ENCODE results near the gene FBXL20. TPM values are rescaled to one million over a fixed set of nuclear protein-coding genes. Genes with fewer than 3 reads are reported as not detected.

The FBXL20 gene
- total RNA-seq, 1 donor from 2014 or later: 14.1 TPM

DNA sequence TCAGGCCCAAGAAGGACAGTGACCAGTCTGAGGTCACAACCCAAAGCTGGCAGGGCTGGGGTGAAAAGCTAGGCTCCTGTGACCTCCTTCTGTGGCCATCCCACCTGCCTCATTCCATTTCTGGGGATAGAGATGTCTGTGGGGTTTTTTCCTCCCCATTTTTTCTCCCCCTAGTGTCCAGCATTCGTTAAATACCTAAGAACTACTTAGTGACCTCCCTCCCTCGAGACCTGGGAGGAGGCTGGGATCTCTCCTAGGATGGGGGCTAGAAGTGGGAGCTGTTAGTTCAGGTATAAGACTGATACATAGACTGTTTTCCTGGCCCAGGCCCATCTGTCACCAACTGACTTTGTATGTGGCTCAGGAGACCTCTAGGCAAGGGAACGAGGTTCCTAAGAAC lies 155.2 kb downstream of the FBXL20 start:
- CTCF ChIA-PET: interaction anchor here (3.4 to 6.0 kb wide), 2 partner anchors 40 to 264 kb away, joined by 38 to 177 read pairs; no protein-coding TSS in a partner anchor
- POLR2A ChIA-PET: interaction anchor here (3.7 kb wide), 1 partner anchor 41 kb away, joined by 59 read pairs; no protein-coding TSS in a partner anchor
- H3K9me3 Mint-ChIP-seq: no peaks in the 10 kb centered on the region
- H3K27ac Mint-ChIP-seq: no peak overlapping the region
- intact Hi-C loops (cut with micrococcal nuclease): no loop called here
- H3K36me3 Mint-ChIP-seq (ENCODE audit: low read depth): no peaks in the 10 kb centered on the region
- TF ChIP-seq, protein P1, sequence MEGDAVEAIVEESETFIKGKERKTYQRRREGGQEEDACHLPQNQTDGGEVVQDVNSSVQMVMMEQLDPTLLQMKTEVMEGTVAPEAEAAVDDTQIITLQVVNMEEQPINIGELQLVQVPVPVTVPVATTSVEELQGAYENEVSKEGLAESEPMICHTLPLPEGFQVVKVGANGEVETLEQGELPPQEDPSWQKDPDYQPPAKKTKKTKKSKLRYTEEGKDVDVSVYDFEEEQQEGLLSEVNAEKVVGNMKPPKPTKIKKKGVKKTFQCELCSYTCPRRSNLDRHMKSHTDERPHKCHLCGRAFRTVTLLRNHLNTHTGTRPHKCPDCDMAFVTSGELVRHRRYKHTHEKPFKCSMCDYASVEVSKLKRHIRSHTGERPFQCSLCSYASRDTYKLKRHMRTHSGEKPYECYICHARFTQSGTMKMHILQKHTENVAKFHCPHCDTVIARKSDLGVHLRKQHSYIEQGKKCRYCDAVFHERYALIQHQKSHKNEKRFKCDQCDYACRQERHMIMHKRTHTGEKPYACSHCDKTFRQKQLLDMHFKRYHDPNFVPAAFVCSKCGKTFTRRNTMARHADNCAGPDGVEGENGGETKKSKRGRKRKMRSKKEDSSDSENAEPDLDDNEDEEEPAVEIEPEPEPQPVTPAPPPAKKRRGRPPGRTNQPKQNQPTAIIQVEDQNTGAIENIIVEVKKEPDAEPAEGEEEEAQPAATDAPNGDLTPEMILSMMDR (IDR thresholded peaks at IDR 0.05): no peak
- peaks cover 19% of the 10 kb centered on the region for H3K4me1 Mint-ChIP-seq
- H3K27me3 Mint-ChIP-seq: peaks cover 3% of the 10 kb centered on the region
- ATAC-seq (ENCODE audit: low read depth) (no peak), DNase-seq (no peak)
- no peak overlapping the region for H3K4me3 Mint-ChIP-seq

DNA sequence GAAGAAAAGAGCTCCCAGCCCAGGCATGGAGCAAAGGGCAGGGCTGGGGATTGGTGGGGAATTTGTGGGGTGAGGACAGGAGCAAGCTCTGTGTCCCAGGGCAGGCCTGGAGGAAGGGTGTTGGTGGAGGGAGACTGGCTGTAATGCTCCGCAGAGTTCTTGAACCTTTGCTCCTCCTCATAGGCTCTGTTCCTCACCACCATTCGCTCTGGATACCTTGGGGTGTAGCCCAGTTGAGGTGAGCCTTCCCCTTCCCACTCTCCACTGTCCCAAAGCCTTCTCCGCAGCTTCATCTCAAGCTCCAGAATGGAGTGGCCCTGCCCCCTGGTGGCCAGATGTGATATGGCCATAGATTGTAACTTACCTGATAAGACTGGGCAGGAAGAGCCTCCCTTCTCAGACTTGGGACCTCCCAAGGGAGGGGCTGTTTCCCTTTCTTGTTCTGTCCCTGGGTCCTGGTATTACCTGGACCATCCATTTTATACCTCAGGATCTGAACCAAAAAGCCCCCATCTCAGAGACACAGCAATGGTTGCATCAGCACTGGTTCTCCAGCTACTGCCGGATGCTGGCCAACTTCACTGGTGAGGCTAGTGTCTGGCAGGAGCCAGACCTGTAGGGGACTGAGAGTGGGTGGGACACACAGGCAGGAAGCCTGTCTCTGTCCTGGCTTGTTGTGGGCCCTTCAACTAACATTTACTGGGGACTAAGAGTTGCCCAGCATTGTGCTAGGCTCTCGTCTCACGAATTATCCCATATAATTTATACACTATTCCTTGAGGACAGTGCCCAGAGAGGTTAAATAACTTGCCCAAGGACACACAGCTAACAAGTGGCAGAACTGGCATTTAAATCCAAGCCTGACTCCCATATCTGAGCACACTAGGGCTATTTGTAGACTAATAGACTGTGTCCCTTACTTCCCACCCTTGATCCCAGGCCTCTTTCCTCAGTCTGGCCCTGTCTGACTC lies 156.5 kb downstream of the FBXL20 start:
- CTCF ChIA-PET: interaction anchor here (0.9 to 6.0 kb wide), 18 partner anchors 9 to 350 kb away, joined by 3 to 177 read pairs (median 4); partner anchors contain the start of genes PLXDC1, RPL19 and STAC2
- DNase-seq (peak; percentile 76), ATAC-seq (ENCODE audit: low read depth) (peak; percentile 81)
- Mint-ChIP-seq H3K9me3 (no peaks in the 10 kb centered on the region), H3K27me3 (peaks cover 3% of the 10 kb centered on the region), H3K4me3 (peak overlapping the region; percentile 56), H3K27ac (no peak overlapping the region), H3K4me1 (peaks cover 20% of the 10 kb centered on the region), H3K36me3 (ENCODE audit: low read depth) (no peaks in the 10 kb centered on the region)
- POLR2A ChIA-PET: interaction anchor here (0.6 to 3.7 kb wide), 13 partner anchors 9 to 854 kb away, joined by 3 to 59 read pairs (median 4); partner anchors contain the start of genes MED1, RPL19 and RPL23
- intact Hi-C loops (cut with micrococcal nuclease): loop anchor here (1.0 kb wide), 3 partner anchors 38 to 262 kb away; no protein-coding TSS in a partner anchor
- TF ChIP-seq, protein P1 (IDR thresholded peaks at IDR 0.05): peak; percentile 34

DNA sequence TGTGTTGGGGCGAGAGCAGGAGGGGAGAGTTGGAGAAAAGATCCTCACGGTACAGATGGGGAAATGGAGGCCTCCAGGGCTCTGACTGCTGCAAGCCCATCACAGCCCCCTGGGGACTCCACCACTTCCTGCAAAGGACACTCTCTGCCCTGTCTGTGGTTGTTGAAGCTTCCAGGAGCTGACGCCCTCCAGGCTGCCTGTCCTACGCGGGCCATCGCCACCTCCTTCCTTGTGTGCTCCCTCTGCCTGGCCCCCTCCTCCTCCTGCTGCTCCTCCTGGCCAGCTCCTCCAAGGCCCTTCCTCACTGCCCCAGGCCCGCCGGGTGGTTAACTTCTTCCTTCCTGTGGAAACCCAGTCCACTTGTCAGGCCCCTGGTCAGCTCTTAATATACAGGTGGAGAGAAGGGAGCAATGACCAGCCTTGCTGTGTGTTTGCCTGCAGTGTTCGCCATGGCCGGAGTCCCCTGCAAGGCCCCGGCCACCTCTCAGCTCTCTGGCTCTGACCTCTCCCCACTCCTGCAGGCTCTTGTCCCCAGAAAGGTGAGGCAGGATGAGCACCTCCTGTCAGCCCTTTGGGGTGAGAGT lies 157.3 kb downstream of the FBXL20 start:
- H3K36me3 Mint-ChIP-seq (ENCODE audit: low read depth): no peaks in the 10 kb centered on the region
- no peak overlapping the region for H3K4me3 Mint-ChIP-seq
- H3K27ac Mint-ChIP-seq: no peak overlapping the region
- TF ChIP-seq, protein P1 (IDR thresholded peaks at IDR 0.05): no peak
- H3K9me3 Mint-ChIP-seq: no peaks in the 10 kb centered on the region
- intact Hi-C loops (cut with micrococcal nuclease): loop anchor here (1.0 kb wide), 3 partner anchors 37 to 261 kb away; no protein-coding TSS in a partner anchor
- ATAC-seq (ENCODE audit: low read depth): peak; percentile 66
- DNase-seq: no peak
- peaks cover 27% of the 10 kb centered on the region for H3K4me1 Mint-ChIP-seq
- CTCF ChIA-PET: interaction anchor here (0.9 to 6.0 kb wide), 18 partner anchors 8 to 350 kb away, joined by 3 to 177 read pairs (median 4); partner anchors contain the start of genes PLXDC1, RPL19 and STAC2
- H3K27me3 Mint-ChIP-seq: peaks cover 6% of the 10 kb centered on the region
- POLR2A ChIA-PET: interaction anchor here (0.5 to 3.7 kb wide), 10 partner anchors 8 to 855 kb away, joined by 3 to 59 read pairs (median 4); partner anchors contain the start of genes RPL19 and RPL23

DNA sequence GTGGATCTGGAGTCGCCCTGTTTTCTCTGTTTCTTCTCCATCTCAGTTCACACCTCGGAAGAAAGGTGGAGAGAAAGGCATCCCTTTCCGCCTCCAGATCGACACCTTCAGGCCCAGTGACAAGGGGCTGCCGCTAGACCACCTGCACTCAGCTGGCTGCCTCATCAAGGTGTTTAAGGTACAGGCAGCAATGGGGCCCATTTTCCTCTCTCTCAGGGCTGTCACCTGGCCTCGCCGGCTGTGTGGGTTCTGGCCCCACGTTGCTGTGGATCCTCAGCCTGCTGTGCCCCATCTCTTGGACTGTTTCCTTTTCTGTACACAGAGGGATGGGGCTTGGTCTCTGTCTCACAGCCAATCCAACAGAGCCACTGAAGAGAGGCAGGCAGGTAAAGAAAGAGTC lies 158.3 kb downstream of the FBXL20 start:
- CTCF ChIA-PET: interaction anchor here (0.6 to 13.1 kb wide), 7 partner anchors 36 to 261 kb away, joined by 3 to 151 read pairs (median 18); no protein-coding TSS in a partner anchor
- TF ChIP-seq, protein P1 (IDR thresholded peaks at IDR 0.05): no peak
- POLR2A ChIA-PET: interaction anchor here (0.7 kb wide), 1 partner anchor 491 kb away, joined by 5 read pairs; no protein-coding TSS in a partner anchor

More for the DNA sequence above, 158.3 kb downstream of the FBXL20 start:
- intact Hi-C loops (cut with micrococcal nuclease): no loop called here
- no peak for ATAC-seq (ENCODE audit: low read depth)
- DNase-seq: no peak
- Mint-ChIP-seq H3K9me3 (no peaks in the 10 kb centered on the region), H3K4me1 (peaks cover 35% of the 10 kb centered on the region), H3K36me3 (ENCODE audit: low read depth) (no peaks in the 10 kb centered on the region), H3K27me3 (peaks cover 6% of the 10 kb centered on the region), H3K4me3 (no peak overlapping the region), H3K27ac (no peak overlapping the region)

All from activated B cell treated with CpG ODN at 0.5 μM for 24 hours (primary cell).